GM10248 (cell line): ENCODE data around the gene INPP4B.

Source experiments
- CTCF ChIA-PET: fragments of 300-600 bp; sonication (Branson Sonifier 250); formaldehyde crosslinking; extraction: SDS; loops from one replicate; lab custom pipeline; 2021; ENCODE audit warnings: antibody characterized with exemption; lab: Yijun Ruan, JAX
- POLR2A ChIA-PET: fragments of 350-650 bp; sonication (Branson Sonifier 250); formaldehyde crosslinking; extraction: SDS; loops from one replicate; lab custom pipeline; 2020; ENCODE audit warnings: antibody characterized with exemption; lab: Yijun Ruan, JAX
- DNase-seq: peaks from one replicate; pipeline ENCODE4 v3.0.0; 2012; ENCODE audit errors: extremely low spot score
- CTCF ChIP-seq: IDR thresholded peaks from 2 replicates; pipeline ENCODE4 v1.5.1; 2012; ENCODE audit warnings: mild to moderate bottlenecking, low read depth; ENCODE audit errors: extremely low read depth, missing control alignments, control extremely low read depth

INPP4B gene

GRCh38 chr4:142373610-142374009 lies 472.5 kb downstream of the INPP4B start:
- ChIA-PET CTCF (interaction anchor here (1.4 kb wide), 1 partner anchor 19 kb away, joined by 3 read pairs; no protein-coding TSS in a partner anchor), POLR2A (no interaction called here)
- TF ChIP-seq CTCF = no peak
- no peak for DNase-seq

- POLR2A ChIA-PET = no interaction called here
- CTCF ChIA-PET = interaction anchor here (0.9 to 1.4 kb wide), 2 partner anchors 11 to 18 kb away, joined by 3 read pairs; no protein-coding TSS in a partner anchor
- no peak for TF ChIP-seq CTCF
- no peak for DNase-seq
Measured at GRCh38 chr4:142372530-142373260, 473.4 kb downstream of the INPP4B start.

- TF ChIP-seq CTCF = no peak
- DNase-seq = no peak
- ChIA-PET CTCF (interaction anchor here (0.7 kb wide), 1 partner anchor 17 kb away, joined by 3 read pairs; no protein-coding TSS in a partner anchor), POLR2A (no interaction called here)
Measured at GRCh38 chr4:142369141-142369540, 477.0 kb downstream of the INPP4B start.

GRCh38 chr4:142367418-142368180 lies 478.5 kb downstream of the INPP4B start:
- TF ChIP-seq CTCF = no peak
- DNase-seq = no peak
- CTCF ChIA-PET = interaction anchor here (1.2 to 1.4 kb wide), 2 partner anchors 11 to 15 kb away, joined by 3 to 4 read pairs; no protein-coding TSS in a partner anchor
- POLR2A ChIA-PET = no interaction called here

GRCh38 chr4:142366769-142367181 lies 479.3 kb downstream of the INPP4B start:
- DNase-seq = no peak
- CTCF ChIA-PET = interaction anchor here (1.2 to 1.4 kb wide), 2 partner anchors 12 to 14 kb away, joined by 3 to 4 read pairs; no protein-coding TSS in a partner anchor
- TF ChIP-seq CTCF = no peak
- POLR2A ChIA-PET = no interaction called here

- no peak for DNase-seq
- ChIA-PET POLR2A (no interaction called here), CTCF (interaction anchor here (1.1 kb wide), 2 partner anchors 11 to 13 kb away, joined by 5 read pairs; no protein-coding TSS in a partner anchor)
- no peak for TF ChIP-seq CTCF
Measured at GRCh38 chr4:142365391-142365790, 480.7 kb downstream of the INPP4B start.
